Cerebellar nuclear complex (tissue), 1 donor: ENCODE results near the gene A1BG.
"Not testable (repeated sequence)": the region's sequence is repeated elsewhere in the genome, so short reads cannot be mapped to it uniquely, and the experiment has no call there.

Experiments used
- DNase-seq, 2 experiments: peaks; one replicate each; lab custom pipeline; 2025; lab: John Stamatoyannopoulos, UW

The A1BG gene

DNA sequence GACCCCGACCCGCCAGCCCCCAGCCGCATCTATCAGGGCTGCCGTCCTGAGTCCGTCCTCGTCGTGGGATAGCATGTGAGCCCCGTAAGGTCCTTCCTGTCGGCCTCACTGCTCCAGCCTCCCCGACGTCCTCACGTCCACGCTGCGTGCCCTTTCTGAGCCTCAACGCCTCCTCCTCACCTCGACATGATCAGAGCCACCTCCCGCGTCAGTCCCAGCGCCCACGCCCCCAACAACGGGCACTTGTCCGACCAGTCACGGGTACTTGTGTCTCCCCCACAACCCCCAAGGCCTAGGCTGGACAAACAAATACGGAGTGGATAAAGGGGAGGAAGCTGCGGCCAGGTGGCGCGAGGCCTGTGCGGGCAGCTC is 8.6 kb upstream of the A1BG start:
- no peak for DNase-seq

DNA sequence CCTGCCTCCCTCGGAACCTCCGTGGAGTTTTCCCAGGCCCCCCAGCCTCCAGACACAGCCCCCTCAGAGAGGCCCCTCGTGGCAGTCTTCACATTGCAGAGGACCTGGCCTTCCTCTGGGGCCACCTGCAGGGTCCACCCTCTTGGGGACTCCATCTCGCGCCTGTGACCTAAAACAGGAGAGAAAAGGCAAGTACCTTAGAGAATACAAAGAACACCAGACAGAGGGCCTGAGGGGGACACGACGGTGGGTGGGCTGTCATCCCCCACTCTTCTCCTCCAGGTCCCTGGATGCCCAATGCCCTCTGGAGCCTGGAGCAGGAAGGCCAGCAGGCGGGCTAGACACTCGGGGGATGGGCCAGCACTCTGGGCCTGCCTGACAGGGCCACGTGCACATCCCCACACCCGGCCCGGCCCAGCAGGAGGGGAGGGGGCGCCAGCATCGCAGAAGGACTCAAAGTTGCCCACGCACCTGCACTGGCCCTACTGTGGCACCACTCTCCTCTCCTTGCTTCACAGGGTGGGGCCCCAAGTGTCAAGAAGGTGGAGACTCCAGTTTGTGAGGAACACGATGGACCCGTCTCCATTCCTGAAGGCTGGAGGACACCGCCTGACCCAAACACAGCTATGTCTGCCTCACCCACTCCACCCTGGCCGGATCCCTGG is 4.3 kb upstream of the A1BG start:
- DNase-seq = no peak

DNA sequence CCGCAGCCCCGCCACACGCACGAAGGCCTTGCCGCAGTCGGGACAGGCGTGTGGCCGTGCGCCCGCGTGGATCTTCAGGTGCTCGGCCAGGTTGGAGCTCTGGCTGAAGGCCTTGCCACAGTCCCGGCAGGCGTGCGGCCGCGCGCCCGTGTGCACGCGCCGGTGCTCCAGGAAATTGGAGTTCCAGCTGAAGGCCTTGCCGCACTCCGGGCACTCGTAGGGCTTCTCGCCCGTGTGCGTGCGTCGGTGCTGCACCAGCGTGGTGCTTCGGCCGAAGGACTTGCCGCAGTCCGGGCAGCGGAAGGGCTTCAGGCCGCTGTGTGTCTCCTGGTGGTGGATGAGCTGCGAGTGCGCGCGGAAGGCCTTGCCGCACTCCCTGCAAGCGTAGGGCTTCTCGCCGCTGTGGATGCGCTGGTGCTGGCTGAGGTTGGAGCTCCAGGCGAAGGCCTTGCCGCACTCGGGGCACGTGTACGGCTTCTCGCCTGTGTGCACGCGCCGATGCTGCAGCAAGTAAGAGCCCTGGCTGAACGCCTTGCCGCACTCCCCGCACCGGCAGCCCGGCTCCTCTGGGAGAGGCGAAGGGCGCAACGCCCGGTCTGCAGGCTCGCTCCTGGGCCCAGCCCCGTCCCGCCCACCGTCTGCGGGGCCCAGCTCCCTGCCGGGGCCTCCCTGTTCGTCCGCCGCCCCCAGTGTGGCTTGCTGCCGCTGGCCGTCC is 3.6 kb upstream of the A1BG start:
- DNase-seq = no peak

DNA sequence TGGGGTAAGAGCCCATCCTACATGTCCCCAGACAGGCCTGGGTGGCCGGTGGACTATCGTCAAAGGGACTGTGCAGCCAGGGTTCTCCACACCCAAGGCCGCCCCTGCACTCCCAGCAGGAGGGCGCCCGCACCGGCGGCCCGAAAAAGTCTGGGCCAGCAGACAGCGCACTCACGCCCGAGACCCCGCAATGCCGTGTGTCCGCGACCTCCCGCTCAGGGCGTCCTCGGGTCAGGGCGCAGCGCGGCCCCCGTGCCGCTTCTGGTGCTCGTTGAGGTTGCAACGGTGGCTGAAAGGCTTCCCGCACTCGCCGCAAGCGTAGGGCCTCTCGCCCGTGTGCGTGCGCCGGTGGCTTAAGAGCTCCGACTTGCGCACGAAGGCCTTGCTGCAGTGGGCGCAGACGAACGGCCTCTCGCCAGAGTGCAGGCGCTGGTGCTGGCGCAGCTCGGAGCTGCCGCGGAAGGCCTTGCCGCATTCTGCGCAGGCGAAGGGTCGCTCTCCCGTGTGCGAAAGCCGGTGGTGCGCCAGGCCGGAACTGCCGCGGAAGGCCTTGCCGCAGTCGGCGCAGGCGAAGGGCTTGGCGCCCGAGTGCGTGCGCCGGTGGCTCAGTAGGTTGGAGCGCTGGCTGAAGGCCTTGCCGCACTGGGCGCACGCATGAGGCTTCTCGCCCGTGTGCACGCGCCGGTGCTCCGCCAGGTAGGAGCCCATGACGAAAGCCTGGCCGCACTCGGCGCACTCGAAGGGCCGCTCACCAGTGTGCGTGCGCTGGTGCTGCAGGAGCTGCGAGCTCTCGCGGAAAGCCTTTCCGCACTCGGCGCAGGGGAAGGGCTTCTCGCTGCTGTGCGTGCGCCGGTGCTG is 2.8 kb upstream of the A1BG start:
- DNase-seq = no peak

DNA sequence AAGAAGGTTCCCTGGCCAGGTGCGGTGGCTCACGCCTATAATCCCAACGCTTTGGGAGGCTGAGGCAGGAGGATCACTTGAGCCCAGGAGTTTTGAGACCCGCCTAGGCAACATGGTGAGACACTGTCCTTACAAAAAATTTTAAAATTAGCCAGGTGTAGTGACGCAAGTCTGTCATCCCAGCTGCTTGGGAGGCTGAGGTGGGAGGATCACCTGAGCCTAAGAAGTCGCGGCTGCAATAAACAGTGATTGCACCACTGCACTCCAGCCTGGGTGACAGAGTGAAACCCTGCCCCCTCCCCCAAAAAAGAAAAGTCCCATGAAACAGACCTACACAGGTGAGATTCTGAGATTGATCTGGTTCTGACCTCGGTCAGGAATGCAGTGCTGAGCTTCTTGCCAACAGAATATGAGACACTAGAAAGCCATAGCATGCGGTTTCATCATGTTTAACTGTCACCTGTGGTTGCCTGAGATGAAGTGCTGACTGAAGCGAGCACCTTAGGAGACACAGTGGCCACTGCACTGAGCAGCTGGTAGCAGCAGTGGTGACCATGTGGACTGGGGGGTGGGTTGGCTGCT is 2.0 kb upstream of the A1BG start:
- DNase-seq = no peak

DNA sequence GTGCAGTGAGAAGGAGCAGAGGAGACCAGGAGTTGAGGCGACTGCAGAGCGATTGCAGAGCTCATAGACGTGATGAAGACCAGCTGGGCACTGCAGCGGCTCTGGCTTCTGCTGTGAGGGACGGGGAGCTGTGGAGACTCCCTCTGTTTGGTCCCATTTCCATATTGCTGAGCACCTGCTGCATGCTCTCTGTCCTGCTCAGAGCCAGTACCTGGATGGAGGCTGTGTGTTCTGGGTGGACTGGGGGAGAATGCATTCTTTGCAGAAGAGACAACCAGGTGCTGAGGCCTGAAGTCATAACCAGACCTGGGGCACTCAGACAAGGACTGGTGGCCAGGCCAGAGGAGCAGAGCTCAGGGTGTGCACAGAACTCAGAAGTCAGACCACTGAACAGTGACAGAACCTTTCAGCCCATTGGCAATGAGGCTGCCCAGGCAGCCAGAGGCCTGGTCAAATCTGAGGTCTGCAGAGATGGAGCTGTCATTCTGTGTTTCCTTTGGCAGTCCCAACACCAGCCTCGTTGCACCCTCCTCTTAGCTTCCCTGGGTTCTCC is 1.3 kb upstream of the A1BG start:
- DNase-seq = no peak

DNA sequence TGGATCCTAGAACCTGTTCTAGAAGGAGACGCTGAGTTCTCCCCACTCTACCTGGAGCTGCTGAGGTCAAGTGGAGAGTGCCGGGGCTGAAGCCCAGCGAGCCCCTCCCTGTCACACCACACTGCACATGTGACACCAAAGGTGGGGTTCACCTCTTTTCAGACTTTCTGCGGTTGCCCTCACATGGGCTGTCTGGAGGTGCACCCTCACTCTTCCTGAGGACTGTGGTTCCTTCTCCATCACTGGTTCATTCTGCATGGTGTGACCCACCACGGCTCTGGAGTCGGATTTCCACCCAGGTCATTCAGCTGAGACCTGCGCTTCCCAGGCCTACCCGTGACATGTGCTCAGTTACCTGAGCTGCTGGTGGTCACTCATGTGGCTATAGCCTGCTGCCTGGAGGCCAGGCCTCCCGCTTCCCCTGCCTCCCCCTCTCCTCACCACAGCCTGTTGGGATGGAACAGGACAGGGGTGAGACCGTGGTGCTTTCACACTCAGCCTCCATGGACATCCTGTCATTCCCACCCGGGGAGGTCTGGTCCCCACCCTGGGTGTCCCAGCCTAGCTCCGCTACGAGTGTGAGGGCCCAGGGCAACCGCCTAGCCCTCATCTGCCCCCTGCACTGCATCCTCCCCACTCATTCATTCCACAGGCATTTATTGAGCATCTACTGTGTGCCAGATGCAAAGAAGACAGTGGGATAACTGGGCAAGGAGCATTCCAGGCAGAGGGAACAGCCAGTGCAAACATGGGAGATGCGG is 605 bp upstream of the A1BG start:
- DNase-seq = no peak

DNA sequence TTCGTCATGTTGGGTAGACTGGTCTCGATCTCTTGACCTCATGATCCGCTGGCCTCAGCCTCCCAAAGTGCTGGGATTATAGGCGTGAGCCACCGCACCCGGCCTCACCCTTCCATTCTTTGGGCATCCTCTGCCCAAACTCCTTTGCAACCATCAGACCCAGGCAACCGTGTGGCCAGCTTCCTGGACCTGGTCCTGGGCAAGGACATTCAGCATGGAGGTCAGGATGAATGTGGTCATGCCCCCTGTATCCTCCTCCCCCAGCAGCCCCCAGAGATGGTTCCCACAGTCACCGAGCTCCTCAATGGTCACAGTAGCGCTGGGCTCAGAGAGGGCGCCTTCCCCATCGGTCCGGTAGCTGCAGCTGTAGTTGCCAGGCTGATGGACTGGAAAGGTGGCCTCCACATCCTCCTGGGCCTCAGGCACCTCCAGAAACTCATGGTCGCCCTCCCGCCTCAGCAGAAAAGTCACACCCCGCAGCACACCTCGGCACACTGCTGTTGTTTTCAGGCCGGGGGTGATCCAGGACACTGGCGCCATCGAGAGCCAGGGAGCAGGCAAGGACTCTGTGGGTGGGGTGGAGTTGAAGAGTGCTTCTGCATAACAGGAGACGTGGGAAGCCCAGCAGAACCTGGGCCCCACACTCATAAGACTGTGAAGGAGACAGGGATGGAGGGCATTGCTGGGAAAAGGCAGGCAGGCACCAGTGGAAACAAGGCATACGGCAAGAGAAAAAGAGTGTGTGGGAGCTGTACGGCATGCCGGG is 1.1 kb downstream of the A1BG start:
- no peak for DNase-seq

DNA sequence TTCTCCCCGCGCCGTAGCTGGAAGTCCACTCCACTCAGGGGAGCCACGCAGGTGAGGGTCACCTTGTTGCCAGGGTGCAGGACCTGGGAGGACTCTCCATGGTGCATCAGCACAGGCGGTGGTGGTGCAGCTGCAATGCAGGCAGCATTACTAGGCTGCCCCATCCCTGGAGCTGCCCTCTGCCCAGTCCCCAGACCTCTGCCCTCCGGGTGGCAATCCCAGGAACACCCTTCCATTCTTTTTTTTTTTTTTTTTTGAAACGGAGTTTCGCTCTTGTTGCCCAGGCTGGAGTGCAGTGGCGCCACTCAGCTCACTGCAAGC is 1.8 kb downstream of the A1BG start:
- no peak for DNase-seq

DNA sequence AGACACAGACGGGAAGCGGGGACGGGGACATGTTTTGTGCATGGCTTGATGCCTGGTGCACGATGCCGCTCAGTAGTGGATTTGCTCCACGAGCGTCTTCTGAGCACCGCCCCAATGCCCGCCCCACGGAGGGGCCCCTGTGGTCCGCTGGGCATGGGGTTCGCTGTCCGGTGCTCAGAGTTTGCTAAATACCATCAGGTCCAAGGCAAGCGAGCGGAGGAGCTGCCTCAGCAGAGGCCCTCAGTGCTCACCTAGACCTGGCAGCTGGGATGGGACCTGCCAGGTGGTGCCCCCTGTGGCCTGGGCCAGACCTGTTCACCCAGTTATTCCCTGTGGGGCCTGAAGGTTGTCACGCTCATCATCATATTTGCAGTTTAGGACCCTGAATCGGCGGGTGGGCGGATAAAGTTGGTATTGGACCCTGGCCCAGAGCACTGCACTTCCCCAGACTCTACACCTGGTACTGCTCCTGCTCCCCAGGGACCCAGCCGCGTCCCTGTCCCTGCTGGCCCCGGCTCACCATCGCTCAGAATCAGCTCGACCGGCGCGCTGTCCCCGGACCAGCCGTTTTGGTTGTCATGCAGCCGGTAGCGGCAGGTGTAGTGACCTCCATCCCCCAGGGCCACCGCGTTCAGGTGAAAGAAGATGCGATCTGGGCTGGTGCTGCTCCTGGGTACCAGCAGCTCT is 2.3 kb downstream of the A1BG start:
- no peak for DNase-seq

DNA sequence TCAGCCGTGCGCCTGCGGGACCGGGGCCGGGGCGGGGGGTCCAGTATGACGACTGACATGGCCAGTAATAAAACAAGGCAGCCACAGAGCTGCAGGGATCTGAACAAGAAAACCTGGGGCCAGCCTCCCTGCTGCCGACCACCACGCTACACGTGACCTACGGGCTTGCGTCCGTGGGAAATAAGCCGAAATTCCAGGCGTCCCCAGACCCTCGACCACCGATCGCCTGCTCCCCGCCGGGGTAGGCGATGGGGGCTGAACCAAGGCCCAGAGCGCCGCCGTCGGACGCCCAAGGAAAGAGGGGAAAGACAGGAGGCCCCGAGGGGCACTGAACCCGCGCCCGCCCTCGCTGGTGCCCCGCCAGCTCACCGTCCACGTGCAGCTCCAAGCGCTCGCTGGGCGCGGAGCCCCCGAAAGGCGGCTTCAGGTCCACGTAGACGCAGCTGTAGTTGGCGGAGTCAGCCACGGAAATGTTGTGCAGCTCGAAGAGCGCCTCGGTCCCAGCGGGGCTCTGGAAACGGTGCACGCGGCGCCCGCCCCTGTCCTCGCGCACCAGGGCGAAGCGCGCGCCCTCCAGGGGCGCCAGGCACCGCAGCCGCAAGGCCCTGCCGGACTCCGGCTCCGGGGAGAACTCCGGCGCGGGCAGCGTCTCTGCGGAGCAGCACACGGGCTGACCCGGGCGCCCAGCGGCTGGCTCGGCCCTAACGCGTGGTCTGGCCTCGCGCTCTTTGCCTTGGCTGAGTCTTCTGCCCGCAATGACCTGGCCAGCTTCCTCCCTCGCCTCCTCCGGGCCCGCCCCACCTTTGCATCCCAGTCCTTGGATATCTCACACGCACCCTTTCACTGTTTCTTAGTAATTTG is 3.1 kb downstream of the A1BG start:
- no peak for DNase-seq

DNA sequence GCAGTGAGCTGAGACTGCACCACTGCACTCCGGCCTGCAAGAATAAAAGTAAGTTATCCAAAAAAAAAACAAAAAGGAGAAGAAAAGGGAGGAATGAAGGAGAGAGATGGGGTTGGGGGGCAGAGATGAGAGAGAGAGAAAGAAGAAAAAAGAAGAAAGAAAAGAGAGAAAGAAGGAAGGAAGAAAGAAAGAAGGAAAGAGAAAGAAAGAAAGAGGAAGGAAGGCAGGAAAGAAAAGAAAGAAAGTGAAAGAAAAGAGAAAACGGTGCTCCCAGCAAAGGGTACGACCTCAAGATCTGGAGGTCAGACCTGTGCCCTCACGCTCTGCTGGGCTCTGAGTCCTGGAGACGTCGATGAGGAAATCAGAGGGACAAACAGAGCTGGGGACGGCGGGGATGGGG is 3.7 kb downstream of the A1BG start:
- DNase-seq = no peak

DNA sequence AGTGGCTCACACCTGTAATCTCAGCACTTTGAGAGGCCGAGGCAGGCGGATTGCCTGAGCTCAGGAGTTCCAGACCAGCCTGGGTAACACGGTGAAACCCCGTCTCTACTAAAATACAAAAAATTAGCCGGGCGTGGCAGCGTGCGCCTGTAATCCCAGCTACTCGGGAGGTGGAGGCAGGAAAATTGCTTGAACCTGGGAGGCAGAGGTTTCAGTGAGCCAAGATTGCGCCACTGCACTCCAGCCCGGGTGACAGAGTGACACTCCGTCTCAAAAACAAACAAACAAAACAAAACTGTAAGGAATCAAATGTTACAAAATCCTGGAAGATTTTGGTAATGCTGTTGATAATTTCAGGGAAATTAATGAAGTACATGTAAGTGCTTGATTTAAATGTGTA is 5.2 kb downstream of the A1BG start:
- not testable (repeated sequence) for DNase-seq

DNA sequence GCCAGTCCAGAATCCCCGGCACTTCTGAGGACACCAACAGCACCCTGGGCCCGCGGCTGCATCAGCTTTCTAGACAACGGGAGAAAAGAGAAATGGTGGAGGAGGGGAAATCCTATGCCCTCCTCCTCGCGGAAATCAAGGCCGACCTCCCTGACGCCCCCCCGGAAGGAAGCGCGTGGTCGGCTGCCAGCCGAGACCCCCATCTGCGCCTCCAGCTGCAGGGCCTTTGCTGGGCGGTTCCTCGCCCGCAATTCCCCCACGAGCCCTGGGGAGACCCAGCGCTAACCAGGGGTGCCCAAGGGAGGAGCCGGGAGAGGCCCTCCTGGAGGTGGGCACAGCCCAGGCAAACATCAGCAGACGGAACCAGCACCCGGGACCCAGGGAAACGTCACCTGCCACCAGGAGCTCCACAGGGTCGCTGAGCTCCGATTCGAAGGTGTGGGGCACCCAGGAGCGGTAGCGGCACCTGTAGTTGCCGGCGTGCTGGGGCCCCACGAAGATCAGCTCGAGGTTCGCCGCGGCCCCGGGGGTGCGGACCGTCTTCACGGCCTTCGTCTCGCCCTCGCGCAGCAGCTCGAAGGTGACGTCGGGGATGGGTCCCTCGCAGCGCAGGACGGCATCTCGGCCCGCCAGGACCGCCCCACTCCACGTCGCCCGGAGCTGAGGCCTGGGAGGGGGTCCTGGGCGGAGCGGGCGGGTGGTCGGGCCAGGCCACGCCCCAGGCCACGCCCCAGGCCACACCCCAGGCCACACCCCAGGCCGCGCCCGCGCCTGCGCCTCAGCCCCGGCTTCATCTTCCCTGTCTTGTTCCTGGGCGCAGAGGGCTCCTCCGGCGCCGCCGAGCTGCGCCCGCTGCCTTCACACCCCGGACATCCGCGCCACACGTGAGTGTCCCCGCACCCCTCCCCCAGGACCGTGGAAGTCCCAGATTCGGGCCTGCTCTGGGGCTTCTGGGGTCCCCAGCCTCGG is 6.0 kb downstream of the A1BG start:
- peak in 1 of 2 experiments; percentile 66 for DNase-seq

DNA sequence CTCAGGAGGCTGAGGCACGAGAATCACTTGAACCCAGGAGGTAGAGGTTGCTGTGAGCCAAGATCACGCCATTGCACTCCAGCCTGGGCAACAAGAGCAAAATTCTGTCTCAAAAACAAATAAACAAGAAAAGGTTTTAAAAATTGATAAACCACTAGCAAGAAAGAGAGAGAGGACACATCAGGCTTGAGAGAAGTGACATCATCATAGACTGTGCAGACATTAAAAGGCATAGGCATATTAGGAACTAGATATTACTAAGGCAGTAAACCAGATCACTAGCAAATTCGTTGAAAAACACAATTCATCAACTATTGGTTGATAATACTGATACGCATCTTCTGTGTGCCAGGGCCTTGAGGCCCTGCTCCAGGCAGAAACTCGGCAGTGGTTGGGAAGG is 7.7 kb downstream of the A1BG start:
- no peak for DNase-seq

DNA sequence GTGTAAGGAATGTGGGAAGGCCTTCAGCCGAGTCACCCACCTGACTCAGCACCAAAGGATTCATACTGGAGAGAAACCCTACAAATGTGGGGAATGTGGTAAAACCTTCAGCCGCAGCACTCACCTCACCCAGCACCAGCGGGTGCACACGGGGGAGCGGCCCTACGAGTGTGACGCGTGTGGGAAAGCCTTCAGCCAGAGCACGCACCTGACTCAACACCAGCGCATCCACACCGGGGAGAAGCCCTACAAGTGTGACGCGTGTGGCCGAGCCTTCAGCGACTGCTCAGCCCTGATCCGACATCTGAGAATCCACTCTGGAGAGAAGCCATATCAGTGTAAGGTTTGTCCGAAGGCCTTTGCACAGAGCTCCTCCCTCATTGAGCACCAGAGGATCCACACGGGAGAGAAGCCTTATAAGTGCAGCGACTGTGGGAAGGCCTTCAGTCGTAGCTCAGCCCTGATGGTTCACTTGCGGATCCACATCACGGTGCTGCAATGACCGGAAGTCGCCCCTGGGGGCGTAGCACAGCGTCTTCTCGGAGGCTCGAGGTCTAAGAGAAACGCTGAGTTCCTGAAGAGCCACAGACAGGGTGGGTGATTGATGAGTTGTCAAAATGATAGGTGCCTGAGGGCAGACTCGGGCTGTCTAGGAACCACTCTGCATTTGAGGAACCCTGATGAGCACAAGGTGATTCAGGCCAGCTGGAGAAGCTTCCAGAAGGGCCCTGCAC is 14.3 kb downstream of the A1BG start:
- no peak for DNase-seq

DNA sequence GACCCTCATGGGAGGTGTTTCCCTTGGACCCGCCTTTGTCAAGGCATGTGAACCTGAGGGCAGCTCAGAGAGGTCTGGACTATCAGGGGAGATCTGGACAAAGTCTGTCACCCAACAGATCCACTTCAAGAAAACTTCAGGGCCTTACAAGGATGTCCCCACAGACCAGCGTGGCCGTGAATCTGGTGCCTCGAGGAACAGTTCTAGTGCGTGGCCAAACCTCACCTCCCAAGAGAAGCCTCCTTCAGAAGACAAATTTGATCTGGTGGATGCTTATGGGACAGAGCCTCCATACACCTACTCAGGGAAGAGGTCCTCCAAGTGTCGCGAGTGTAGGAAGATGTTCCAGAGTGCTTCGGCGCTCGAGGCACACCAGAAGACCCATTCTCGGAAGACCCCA is 15.0 kb downstream of the A1BG start:
- no peak for DNase-seq

DNA sequence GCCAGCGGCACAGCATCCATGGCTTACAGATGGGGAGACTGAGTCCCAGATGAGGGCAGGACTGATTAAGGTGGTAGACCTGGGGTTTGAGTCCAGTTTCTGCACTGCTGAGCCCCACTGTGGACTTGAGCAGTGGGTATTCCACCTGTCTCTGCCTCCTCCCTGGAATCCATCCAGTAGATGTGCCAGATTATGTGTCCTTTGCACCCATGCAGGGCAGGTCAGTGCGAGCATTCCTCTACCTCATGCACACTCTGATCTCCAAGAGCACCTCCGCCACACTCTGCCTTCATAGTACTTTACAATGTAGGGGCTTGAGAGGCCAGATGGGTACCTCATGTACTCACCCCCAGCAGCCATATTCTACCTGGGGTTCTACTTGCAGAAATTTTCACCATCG is 16.5 kb downstream of the A1BG start:
- no peak for DNase-seq
